NOMO-1 (cell line): ENCODE measurements around the gene TMEM178A.

Source experiments
- DNase-seq, 2 experiments: peaks; one replicate each; lab custom pipeline; 2025; ENCODE audit not compliant: unreplicated experiment in 2 of 2; lab: John Stamatoyannopoulos, UW

Gene TMEM178A

DNA sequence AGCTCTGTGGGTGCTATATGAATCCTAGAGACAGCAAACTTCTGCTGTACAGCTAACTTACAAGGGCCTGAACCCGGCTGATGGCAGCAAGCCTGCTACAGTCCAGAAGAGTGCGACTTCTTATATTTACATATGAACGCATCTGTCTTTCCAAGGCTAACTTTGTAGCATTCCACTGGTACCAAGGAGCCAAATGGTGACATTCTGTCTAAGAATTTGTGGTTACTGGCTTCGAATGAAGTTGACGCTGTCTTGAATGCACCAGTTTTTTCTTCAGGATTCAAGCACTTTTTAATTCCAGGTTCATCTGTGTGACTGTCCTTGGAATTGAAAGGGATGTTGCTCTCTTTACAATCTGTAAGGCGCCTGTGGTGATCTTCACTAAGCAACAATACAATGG is 70.9 kb downstream of the TMEM178A start:
- no peak for DNase-seq

DNA sequence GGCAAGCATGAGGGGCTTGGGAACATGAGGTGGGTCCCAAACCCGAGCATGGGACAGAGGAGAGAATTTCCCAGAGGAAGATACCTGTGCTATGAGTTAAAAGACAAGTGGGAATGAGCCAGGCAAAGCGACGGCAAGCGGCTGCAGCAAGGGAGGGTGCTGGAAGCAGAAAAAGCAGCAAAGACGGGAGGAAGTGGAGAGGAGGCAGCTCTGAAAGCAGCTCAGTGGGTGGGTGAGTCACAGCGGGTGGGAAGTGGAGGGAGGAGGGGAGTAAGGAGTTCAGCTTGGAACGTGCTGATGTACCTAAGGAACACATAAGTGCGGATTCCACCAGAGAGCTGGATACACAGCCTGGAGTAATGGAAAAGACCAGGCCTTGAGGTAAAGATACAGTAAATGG is 71.9 kb downstream of the TMEM178A start:
- DNase-seq = no peak

DNA sequence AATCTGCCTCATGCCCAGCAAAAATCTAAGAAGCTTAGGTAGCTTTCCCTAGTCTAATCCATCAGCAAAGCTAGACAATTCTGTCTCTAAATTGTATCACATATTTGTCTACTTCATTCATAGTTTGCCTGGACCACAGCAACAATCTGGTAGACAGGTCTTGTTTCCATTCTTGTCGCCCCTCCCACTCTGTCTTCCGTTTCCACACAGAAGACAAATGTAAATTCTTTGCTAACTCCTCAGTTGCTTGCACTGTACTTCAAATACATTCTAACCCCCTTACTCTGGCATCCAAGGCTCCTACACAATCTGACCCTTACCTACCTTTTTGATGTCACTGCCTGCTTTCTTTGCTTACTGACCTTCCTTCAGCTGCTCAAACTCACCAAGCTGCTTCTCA is 73.2 kb downstream of the TMEM178A start:
- no peak for DNase-seq

DNA sequence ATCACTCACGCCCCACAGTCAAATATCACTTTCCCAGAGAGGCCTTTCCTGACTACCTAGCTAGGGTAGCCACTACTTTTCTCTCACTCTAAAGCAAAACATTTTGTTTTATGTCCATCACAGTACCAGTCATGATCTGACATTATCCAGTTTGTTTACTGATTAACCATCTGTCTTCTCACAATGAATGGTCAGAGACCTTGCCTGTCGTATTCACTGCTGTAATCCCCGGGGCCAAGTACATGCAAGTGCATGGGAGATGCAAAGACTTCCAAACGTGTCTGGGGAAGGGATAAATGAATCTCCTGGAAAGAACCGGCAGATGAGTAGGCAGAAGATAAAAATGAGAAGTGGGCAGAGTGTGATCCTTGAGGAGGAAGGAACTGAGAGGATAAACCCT is 73.7 kb downstream of the TMEM178A start:
- DNase-seq = no peak

DNA sequence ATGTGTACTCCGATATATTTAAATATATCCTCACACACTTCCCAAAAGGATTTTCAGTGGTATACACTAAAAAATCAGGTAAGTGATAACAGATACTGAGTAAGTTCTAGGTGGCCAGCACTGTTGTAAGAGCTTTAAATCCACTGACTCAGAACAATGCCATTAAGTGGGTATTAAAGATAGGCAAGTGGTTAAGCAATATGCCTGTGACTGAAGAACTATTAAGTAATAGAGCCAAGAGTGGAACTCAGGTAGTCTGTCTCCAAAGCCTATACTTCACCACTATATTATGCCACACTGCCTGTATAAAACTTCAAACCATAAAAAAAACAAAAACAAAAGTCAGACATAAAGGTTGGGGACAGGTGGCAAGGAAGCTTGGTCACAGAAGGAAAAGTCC is 76.2 kb downstream of the TMEM178A start:
- no peak for DNase-seq

DNA sequence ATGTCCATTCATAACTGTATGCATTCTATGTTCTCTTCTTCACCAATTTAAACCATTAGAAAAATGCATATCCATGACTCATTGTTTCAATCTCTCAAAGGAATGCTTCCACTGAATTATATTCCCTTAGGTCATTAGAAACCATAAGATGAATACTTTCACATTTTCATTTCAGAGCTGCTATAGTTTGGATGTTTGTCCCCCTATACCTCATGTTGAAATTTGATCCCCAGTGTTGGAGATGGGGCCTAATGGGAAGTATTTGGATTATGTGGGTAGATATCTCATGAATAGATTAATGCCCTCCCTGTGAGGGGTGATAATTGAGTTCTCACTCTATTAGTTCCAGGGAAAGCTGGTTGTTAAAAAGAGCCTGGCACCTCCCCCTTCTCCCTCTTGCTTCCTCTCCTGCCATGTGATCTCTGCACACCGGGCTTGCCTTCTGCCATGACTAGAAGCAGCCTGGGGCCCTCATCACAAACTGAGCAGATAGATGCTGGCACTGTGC is 77.6 kb downstream of the TMEM178A start:
- DNase-seq = no peak

DNA sequence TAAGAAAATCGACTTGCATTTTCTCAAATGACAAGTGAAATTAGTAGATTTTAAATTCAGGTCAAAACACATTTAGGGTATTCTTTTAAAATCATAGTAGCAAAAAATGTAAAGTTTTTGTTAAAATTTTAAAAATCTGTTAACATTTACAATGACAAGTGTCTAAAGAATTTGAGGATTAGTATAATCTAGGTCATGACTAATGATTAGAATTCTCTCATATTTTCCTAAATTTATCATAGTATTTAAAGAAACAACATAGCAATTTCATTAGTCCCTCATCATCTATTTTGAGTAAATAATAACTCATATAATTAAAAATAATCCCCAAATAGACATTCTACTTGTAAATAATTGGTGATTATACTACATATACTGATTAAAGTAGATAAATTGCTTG is 89.7 kb downstream of the TMEM178A start:
- DNase-seq = no peak

DNA sequence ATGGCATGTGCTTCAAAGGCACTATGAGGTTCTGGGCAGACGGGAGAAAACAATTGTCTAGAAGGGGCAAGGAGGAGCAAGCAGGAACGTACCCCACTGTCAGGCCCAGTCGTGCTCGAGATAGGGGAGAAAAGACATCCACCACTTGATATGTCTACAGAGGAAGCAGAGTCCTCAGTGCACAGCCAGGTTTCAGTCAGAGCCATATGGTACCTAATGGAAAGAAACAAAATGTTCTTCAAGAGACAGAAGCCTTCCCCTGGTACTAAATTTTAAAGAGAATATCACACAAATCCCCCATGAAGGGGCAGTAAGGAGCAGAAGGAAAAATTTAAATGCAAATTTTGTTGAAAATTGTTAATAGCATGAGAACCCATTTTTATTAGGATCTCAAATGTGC is 91.4 kb downstream of the TMEM178A start:
- DNase-seq = no peak

DNA sequence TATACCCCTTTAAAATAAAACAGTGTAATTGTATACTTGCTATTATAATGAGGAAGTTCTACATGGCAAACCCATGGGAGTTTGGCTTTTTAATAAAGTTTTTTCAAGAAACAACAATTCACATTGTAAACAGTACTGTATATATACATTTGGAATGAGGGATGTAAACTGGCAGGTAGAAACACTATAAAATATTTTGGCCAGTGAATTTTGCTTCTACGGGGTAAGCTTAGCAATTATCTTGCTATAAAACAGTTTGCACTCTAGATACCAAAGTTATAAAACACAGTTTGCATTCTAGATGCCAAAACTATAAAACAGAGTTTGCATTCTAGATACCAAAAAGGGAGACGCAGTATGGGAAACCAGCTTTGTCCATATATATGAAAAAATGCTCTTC is 96.7 kb downstream of the TMEM178A start:
- DNase-seq = no peak
